ENCODE data around the gene NUP160. TPM values are rescaled to one million over a fixed set of nuclear protein-coding genes. Genes with fewer than 3 reads are reported as not detected.
"Not testable (repeated sequence)": the region's sequence is repeated elsewhere in the genome, so short reads cannot be mapped to it uniquely, and the experiment has no call there.

Gene NUP160
- total RNA-seq, 1 donor from 2014 or later = 14.5 TPM

- intact Hi-C loops (cut with DNase I) = loop anchor here (5.0 kb wide), 1 partner anchor 36 kb away; no protein-coding TSS in a partner anchor
These were observed 81.5 kb downstream of the NUP160 start for GRCh38 chr11:47766509-47767227.

GRCh38 chr11:47765086-47765485, 83.1 kb downstream of the NUP160 start:
- no peak for DNase-seq
- intact Hi-C loops (cut with DNase I) = loop anchor here (5.0 kb wide), 1 partner anchor 37 kb away; no protein-coding TSS in a partner anchor
- no peak for ATAC-seq (ENCODE audit: poor library complexity)

More at GRCh38 chr11:47766509-47767227, 81.5 kb downstream of the NUP160 start:
- DNase-seq = peak; percentile 79
- peak; percentile 45 for ATAC-seq (ENCODE audit: poor library complexity)

GRCh38 chr11:47759291-47759690, 88.9 kb downstream of the NUP160 start:
- ATAC-seq (ENCODE audit: poor library complexity) (peak; percentile 63), DNase-seq (peak; percentile 67)
- intact Hi-C loops (cut with DNase I) = not testable (repeated sequence)

GRCh38 chr11:47756208-47756607, 91.9 kb downstream of the NUP160 start:
- DNase-seq (no peak), ATAC-seq (ENCODE audit: poor library complexity) (no peak)
- intact Hi-C loops (cut with DNase I) = no loop called here

GRCh38 chr11:47750725-47751124, 97.4 kb downstream of the NUP160 start:
- no peak for DNase-seq
- ATAC-seq (ENCODE audit: poor library complexity) = no peak
- intact Hi-C loops (cut with DNase I) = no loop called here

GRCh38 chr11:47742494-47742893, 105.7 kb downstream of the NUP160 start:
- ATAC-seq (ENCODE audit: poor library complexity); DNase-seq; intact Hi-C loops (cut with DNase I): not testable (repeated sequence)

GRCh38 chr11:47737817-47738216, 110.3 kb downstream of the NUP160 start:
- ATAC-seq (ENCODE audit: poor library complexity); DNase-seq: not testable (repeated sequence)
- intact Hi-C loops (cut with DNase I) = loop anchor here (10.0 kb wide), 1 partner anchor 97 kb away; no protein-coding TSS in a partner anchor

GRCh38 chr11:47732271-47732670, 115.9 kb downstream of the NUP160 start:
- intact Hi-C loops (cut with DNase I) = loop anchor here (10.0 kb wide), 1 partner anchor 103 kb away; no protein-coding TSS in a partner anchor
- DNase-seq (no peak), ATAC-seq (ENCODE audit: poor library complexity) (no peak)

GRCh38 chr11:47731475-47731874, 116.7 kb downstream of the NUP160 start:
- ATAC-seq (ENCODE audit: poor library complexity) (no peak), DNase-seq (no peak)
- intact Hi-C loops (cut with DNase I) = loop anchor here (10.0 kb wide), 1 partner anchor 103 kb away; no protein-coding TSS in a partner anchor

Other genes with a start within 250 kb of the NUP160 start
- 111 TPM for gene MTCH2, start 205.8 kb downstream of the NUP160 start, total RNA-seq
- 0.35 TPM for gene AGBL2, start 133.0 kb downstream of the NUP160 start, total RNA-seq
- gene FNBP4, start 81.0 kb downstream of the NUP160 start, total RNA-seq = 41.0 TPM
- gene PTPRJ, start 132.2 kb upstream of the NUP160 start, total RNA-seq = 6.7 TPM